Esophagus muscularis mucosa (tissue), 4 donors: Measurements from ENCODE around the gene MCF2L2.

Source experiments
- CTCF ChIP-seq, 3 experiments: fragments of 200-600 bp in 2 of 3; fragments of 450-650 bp in 1 of 3; sonication (generic) in 2 of 3; IDR thresholded peaks; one replicate each; pipeline ENCODE4 v1.5.1; 2017 to 2019; ENCODE audit warnings: antibody characterized with exemption in 3 of 3, mild to moderate bottlenecking in 2 of 3, moderate library complexity in 1 of 3
- EP300 ChIP-seq: sonication (generic); formaldehyde crosslinking; IDR thresholded peaks from one replicate; pipeline ENCODE4 v1.6.1; 2017; ENCODE audit warnings: antibody characterized with exemption
- POLR2A ChIP-seq: fragments of 450-650 bp; IDR thresholded peaks from one replicate; pipeline ENCODE4 v1.6.1; 2017; ENCODE audit warnings: antibody characterized with exemption, moderate library complexity, mild to moderate bottlenecking, low read depth
- POLR2AphosphoS5 ChIP-seq, 2 donors: sonication (generic); formaldehyde crosslinking; IDR thresholded peaks; one replicate each; pipeline ENCODE4 v1.6.1; 2017; ENCODE audit warnings: antibody characterized with exemption in 2 of 2

GRCh38 chr3:183156266-183156665, 272.2 kb downstream of the MCF2L2 start:
- TF ChIP-seq CTCF (IDR thresholded peaks at IDR 0.05) = no peak
- no peak for TF ChIP-seq POLR2A
- TF ChIP-seq POLR2AphosphoS5 (IDR thresholded peaks at IDR 0.05) = no peak
- TF ChIP-seq EP300 = no peak
